HG02588 (cell line): ENCODE results near the gene CELF5.

ENCODE experiments used
- ATAC-seq: cut with Tn5 transposase; IDR thresholded peaks from one replicate; pipeline ENCODE4 v1.9.1; 2021; ENCODE audit warnings: mild to moderate bottlenecking, moderate library complexity; ENCODE audit not compliant: unreplicated experiment

CELF5 gene

DNA sequence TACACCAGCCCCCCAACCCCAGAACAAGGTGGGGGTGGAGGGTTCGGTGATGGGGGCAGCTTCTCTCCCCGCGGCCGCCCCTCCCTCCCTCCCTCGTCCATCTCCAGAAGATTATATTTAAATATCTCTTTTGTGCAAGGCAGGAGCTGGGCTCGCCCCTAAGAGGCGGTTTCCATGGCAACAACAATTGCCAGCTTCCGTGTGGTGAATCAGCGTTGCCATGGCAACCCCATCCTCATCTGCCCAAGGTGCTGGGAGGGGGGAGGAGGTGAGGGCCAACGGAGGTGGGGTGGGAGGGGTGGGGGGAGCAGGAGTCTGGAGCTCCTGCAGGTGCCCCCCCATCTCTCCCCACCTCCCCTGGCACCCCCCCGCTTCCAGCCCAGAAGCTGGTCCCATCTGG is 46.4 kb downstream of the CELF5 start:
- ATAC-seq, result no peak

GRCh38 chr19:3272401-3272931 is 48.0 kb downstream of the CELF5 start:
- no peak for ATAC-seq

DNA sequence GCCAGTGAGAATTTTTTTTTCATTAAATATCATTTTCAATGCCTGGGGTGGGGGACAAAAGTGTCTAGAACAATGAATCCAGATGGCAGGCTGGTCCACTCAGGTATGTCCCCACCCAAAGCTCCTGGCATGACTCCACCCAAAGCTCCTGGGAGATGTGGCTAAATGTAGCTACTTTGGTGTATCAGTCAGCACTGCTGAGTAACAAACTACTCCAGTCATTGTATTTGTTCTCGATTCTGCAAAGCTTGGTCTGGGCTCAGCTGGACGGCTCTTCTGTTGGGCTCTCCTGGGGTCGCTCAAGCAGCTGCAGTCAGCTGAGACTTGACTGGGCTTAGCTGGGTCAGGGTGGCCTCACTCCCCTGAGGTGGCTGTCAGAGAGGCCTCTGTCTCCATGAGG is 48.5 kb downstream of the CELF5 start:
- ATAC-seq, result no peak

- ATAC-seq, result no peak
Measured at GRCh38 chr19:3274245-3274941, 49.9 kb downstream of the CELF5 start.

DNA sequence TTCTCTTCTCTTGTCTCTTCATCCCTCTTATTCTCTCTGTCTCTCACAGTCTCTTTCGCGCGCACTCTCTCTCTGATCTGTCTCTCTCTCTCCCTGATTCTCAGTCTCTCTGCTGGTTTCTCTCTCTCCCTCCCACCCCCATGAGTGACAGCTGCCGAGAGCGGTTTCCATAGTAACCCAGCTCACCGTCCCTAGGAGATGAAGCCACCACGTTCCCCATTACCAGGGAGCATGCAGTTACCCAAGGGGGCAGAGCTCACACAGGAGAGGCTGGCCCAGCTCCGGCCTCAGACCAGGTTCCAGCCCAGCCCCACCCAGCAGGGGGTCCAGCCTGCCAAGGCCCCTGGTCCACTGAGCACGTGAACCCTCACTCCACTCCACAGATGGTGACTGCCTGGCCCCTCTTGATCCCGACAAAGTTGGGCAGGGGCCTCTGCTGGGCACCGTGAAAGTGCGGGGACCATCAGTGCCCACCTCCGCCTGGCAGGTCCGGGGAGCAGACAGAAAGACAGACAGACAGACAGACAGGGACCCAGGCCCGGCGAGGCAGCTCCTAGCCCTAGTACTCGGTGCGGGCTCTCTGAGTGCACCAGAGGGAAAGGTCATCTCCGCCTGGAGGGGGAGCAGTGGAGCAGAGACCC is 50.6 kb downstream of the CELF5 start:
- ATAC-seq, result no peak

DNA sequence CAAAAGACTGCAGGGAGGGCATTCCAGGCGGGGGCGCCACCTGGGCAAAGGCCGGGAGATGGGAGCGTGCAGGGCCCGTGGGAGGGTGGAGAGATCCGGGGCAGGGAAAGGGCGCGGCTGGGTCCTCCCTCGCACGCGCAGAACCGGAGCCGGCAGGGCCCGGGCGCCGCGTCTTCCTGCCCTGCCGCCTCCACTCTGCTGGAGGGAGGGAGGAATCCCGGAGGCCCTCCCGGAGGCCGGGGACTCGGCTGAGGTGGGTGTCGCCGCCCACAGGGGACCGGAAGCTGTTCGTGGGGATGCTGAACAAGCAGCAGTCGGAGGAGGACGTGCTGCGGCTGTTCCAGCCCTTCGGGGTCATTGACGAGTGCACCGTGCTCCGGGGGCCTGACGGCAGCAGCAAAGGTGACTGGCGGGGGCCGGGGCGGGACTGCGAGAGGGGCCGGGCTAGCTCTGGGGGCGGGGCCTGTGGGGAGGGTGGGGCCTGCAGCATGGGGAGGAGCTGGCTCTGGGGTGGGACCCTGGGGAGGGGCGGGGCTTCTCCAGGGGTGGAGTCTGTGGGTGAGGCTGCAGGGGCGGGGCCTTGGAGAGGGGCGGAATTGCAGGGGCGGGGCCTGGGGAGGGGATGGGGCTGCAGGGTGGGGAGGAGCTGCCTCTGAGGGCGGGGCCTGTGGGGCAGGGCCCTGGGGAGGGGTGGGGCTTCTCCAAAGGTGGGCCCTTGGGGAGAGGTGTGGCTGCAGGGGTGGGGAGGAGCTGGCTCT is 51.3 kb downstream of the CELF5 start:
- ATAC-seq, result no peak

DNA sequence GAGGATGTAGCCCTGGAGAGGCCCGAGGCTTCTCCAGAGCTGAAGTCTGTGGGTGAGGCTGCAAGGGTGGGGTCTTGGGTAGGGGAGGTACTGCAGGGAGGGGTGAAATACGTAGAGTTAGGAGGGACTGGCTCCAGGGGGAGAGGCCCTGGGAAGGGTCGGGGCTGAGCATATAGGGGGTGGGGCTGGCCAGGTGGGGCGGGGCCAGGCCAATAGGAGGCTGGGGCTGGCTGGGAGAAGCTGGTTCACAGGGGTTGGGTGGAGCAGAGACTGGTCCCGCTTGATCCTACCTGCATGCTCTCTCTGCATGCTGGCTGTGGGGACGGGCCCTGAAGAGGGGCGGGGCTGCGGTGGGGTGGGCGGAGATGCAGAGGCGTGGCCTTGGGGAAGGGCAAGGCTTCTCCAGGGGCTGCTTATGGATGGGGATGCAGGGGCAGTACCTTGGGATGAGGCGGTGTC is 51.9 kb downstream of the CELF5 start:
- ATAC-seq, result no peak

- ATAC-seq, result no peak
Measured at GRCh38 chr19:3277649-3278048, 53.2 kb downstream of the CELF5 start.

- no peak for ATAC-seq
Measured at GRCh38 chr19:3278294-3278693, 53.8 kb downstream of the CELF5 start.

- ATAC-seq, result no peak
Measured at GRCh38 chr19:3278749-3279148, 54.3 kb downstream of the CELF5 start.

DNA sequence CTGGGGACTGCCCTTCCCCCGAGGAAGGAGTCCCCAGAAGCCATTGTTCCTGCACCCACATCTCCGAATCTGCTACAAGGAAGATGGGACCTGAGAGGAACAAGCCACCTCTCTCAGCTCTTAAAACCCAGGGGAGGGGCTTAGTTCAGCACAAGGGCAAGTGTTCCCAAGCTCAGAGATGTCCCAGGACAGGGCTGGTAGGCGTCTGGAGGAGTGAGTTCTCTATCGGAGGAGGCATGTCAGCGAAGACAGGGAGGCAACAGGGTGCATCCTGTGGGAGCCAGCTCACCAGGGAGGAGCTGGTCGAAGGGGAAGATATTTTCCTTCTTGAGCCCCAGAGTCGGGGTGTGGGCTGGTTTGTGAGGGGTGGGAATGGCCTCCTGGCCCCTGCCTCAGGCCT is 54.8 kb downstream of the CELF5 start:
- ATAC-seq, result no peak

- no peak for ATAC-seq
Measured at GRCh38 chr19:3281026-3281425, 56.6 kb downstream of the CELF5 start.

GRCh38 chr19:3282155-3282554 is 57.7 kb downstream of the CELF5 start:
- ATAC-seq, result no peak

DNA sequence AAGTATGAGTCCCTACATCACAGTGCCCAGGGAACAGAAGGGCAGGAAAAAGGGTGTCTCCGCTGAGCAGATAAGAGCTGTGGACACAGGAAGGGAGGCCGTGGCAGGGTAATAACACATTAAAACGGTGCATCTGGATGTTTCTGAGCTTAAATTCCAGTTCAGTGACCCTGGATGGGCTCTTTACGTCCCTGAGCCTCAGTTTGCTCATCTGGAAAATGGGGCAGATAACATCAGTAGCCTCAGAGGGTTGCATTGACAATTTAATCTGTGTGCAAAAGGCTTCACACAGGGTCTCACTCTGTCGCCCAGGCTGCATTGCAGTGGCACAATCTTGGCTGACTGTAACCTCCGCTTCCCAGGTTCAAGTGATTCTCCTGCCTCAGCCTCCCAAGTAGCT is 58.1 kb downstream of the CELF5 start:
- no peak for ATAC-seq

GRCh38 chr19:3283246-3283751 is 58.8 kb downstream of the CELF5 start:
- no peak for ATAC-seq

- ATAC-seq, result no peak
Measured at GRCh38 chr19:3283886-3284657, 59.6 kb downstream of the CELF5 start.

DNA sequence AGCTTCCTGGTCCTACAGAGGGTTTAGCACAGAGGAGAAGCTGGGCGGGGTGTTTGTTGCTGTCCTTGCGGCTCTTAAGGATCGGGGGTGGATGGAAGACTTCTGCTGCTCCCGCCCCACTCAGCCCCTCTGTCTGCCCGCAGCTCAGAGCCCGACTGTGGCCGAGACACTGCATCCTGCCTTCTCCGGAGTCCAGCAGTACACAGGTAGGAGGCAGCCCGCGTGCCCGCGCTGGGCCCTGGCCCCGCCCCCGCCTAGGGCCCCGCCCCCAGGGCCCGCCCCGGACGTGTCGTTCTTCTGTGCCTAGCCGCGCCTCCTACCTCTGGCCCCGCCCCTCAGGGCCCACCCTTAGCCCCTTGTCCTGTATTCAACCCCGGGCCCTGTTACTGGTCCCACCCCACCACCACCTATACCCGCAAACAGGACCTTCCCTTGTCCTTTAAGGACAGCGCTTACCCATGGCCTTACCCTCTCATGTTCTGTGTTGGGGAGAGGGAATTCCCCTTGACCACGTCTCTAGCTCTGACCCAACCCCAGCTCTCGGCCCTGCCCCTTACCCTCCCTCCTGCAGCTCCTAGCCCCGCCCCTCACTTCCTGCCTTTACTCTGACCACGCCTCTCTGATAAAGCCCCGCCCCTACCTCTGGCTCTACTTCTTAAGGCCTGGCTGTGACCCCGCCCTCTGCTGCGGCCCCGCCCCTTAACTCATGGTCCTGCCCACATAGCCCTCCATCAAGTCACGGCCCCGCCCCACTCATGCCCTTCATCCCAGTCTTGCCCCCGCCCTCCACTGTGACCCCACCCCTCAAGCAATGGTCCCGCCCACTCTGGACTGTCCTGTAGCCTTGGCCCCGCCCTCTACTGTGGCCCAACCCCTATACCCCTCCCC is 60.5 kb downstream of the CELF5 start:
- ATAC-seq, result no peak

- ATAC-seq, result no peak
Measured at GRCh38 chr19:3285647-3286176, 61.3 kb downstream of the CELF5 start.

GRCh38 chr19:3287814-3288213 is 63.4 kb downstream of the CELF5 start:
- ATAC-seq, result no peak
